ENCODE results near the gene RNF222.
"Not testable (repeated sequence)": the region's sequence is repeated elsewhere in the genome, so short reads cannot be mapped to it uniquely, and the experiment has no call there.

RNF222 gene

DNA sequence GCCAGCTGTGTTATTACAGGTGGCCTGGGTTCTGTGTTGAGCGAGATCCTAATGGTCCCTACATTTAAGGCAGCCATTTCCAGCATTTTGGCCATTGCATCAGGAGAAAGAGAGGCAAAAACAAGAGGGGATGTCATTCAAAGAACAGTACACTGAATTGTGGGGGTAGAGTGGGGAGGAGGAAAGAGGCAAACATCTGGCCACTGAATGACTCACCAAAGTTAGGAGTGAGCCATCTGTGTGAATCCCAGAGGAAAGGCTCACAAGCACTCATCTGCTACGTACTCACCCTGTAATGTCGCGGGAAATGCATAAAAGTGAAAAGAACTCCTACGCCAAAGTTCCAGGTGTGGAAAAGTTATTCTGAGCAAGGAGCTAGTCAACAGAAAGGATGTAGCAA, 37.9 kb downstream of the RNF222 start:
- DNase-seq: no peak
- TF ChIP-seq POLR2A (IDR thresholded peaks at IDR 0.05; ENCODE audit: low read length) (no peak), GATA1 (IDR thresholded peaks at IDR 0.05; ENCODE audit: low read depth, low read length) (no peak)

DNA sequence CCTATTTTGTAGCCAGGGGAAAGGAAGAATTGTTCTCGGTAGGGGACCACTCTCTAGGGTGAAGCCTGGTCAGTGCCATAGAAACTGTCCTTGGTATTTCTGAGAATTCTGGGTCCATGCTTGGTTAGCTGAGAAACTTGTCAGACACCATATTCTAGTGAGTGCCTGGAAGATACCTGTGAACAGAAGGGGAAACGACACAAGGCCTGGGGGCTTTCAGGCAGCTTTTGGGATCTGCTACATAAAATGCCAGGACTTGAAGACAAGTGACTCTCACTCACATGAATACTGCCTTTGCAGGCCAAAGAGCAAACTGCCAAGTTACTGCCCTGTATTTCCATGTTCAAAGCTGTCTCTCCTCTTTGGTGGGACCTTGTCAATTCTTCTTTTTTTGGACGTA, 39.7 kb downstream of the RNF222 start:
- no peak for DNase-seq
- TF ChIP-seq GATA1 (IDR thresholded peaks at IDR 0.05; ENCODE audit: low read depth, low read length) (no peak), POLR2A (IDR thresholded peaks at IDR 0.05; ENCODE audit: low read length) (no peak)

DNA sequence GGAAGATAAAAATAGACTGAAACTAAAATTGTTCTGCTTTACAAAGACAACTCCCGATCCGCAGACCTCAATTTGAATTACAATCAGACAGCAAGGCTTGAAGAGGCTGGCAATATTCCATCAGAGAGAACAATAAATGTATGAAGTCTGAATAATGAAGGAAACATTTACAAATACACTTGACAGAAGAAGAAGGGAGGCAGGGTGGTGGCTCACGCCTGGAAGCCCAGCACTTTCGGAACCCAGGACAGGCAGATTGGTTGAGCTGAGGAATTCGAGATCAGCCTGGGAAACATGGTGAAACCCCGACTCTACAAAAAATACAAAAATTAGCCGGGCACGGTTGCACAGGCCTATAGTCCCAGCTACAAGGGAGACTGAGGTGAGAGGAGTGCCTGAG, 43.4 kb downstream of the RNF222 start:
- DNase-seq: no peak
- TF ChIP-seq GATA1 (IDR thresholded peaks at IDR 0.05; ENCODE audit: low read depth, low read length) (no peak), POLR2A (IDR thresholded peaks at IDR 0.05; ENCODE audit: low read length) (no peak)

DNA sequence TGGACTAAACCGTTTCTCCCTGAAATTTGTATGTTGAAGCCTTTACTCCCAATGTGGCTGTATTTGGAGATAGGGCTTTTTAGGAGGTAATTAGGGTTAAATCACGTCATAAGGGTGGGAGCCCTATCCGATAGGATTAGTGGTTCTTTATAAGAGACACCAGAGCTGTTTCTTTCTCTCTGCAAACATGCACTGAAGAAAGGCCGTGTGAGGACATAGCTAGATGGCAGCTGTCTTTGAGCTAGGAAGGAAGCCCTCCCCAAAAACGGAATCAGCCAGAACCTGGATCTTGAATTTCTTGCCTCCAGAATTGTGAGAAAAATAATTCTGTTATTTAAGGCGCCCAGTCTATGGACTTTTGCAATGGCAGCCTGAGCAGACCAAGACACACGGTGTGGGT, 43.9 kb downstream of the RNF222 start:
- TF ChIP-seq POLR2A (IDR thresholded peaks at IDR 0.05; ENCODE audit: low read length) (no peak), GATA1 (IDR thresholded peaks at IDR 0.05; ENCODE audit: low read depth, low read length) (no peak)
- DNase-seq: no peak

DNA sequence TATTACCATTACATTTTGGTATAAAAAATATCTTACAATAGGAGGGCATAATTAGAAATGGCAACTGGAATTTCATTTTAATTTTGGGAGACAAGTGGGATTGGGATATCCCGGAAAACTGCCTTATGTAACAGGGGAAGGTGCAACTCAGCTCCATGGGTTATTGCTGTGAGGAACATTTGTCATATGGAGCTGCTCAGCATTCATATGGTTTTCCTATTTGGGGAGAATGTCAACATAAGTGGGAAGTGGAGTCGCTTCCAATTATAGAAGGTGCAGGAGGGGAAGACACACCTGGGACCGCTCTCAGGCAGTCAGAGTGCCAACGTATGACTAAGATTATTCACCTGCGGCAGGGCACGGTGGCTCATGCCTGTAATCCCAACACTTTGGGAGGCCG, 47.3 kb downstream of the RNF222 start:
- no peak for TF ChIP-seq GATA1 (IDR thresholded peaks at IDR 0.05; ENCODE audit: low read depth, low read length)
- TF ChIP-seq POLR2A (IDR thresholded peaks at IDR 0.05; ENCODE audit: low read length): no peak
- DNase-seq: no peak

DNA sequence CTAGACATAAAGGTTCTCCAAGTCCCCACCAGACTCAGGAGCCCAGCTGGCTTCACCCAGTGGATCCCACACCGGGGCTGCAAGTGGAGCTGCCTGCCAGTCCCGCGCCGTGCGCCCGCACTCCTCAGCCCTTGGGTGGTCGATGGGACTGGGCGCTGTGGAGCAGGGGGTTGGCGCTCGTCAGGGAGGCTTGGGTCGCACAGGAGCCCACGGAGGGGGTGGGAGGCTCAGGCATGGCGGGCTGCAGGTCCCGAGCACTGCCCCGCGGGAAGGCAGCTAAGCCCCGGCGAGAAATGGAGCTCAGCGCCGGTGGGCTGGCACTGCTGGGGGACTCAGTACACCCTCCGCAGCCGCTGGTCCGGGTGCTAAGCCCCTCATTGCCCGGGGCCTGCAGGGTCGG, 50.6 kb downstream of the RNF222 start:
- DNase-seq: not testable (repeated sequence)

DNA sequence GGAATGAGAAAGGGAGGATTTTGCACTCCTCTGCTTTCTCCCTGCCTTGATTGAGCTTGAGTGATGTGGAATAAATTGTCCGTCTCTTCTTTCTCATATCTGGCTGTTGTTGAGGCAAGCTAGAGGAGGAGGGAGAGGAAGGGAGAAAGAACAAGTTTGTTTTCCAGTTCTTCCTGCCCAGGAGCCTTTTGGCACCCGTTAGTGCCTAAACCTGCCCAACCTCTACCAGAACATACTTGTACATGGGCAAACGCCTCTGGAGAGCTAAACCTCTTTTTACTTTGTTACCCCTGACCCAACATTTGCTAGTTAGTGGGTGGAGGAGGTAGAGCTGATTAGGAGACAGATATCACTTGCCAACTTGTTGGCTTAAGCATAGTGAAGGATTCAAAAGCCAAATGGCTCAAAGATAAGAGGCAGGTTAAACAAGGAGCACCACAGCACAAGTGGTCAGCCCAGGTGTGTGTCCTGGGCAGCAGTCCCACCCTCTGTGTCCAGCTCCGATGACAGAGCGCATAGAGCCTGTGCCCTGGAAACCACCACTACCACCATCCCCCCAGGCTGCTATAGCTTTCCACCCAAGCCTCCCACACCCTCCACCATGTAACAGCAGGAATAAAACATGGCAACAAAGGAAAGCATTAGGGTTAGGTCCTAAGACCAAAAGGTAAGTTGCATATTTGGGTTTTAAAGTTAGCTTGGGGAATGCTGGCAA, 51.5 kb downstream of the RNF222 start:
- no peak for DNase-seq
- TF ChIP-seq POLR2A (IDR thresholded peaks at IDR 0.05; ENCODE audit: low read length) (no peak), GATA1 (IDR thresholded peaks at IDR 0.05; ENCODE audit: low read depth, low read length) (no peak)

DNA sequence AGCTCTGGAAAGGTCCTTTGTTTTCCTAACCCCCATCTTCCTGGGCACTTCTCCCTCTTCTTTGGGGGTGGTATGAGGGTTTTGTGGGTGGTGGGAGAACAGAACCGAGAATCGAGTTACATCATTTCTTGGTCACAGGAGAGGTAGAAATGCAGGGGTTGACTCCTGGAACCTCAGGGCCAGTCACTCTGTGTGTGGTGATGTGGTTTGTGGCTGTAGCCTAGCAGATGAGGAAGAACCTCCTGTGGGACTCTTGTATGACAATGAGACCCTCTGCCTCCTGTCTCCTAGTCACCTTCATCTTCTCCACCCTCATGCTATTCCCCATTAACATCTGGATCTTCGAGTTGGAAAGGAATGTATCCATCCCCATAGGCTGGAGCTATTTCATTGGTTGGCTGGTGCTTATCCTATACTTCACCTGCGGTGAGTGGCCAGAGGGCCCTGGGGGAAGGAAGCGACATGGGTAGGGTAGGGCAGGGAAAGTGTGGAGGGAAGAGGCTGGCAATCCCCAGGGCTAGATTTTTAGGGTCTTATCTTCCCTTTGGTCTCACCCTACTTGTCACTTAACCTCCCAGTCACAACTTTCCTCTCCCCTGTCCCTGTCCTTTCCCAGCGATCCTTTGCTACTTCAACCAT, 52.5 kb downstream of the RNF222 start:
- no peak for DNase-seq
- TF ChIP-seq GATA1 (IDR thresholded peaks at IDR 0.05; ENCODE audit: low read depth, low read length) (no peak), POLR2A (IDR thresholded peaks at IDR 0.05; ENCODE audit: low read length) (no peak)

DNA sequence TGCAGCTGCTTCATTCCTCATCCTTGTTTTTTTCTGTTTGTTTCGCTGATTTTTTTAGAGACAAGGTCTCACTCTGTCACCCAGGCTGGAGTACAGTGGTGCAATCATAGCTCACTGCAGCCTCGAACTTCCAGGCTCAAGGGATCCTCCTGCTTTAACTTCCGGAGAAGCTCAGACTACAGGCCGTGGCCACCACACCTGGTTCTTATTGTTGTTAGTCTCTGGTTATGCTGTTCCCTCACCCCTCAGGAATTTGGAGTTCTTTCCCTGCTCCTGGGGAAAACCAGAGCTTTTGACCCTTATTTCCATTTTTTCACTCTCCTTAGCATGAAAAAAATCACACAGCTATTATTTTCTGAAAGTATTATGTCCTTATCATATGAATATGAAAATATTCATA, 56.2 kb downstream of the RNF222 start:
- DNase-seq: no peak
- TF ChIP-seq GATA1 (IDR thresholded peaks at IDR 0.05; ENCODE audit: low read depth, low read length) (no peak), POLR2A (IDR thresholded peaks at IDR 0.05; ENCODE audit: low read length) (no peak)
